Measurements from ENCODE around the gene TMEM100. TPM values are rescaled to one million over a fixed set of nuclear protein-coding genes. Genes with fewer than 3 reads are reported as not detected.
"Not testable (repeated sequence)": the region's sequence is repeated elsewhere in the genome, so short reads cannot be mapped to it uniquely, and the experiment has no call there.

The TMEM100 gene
- polyA plus RNA-seq, 3 donors = 63.5 to 68.9 (median 65.0) TPM

DNA sequence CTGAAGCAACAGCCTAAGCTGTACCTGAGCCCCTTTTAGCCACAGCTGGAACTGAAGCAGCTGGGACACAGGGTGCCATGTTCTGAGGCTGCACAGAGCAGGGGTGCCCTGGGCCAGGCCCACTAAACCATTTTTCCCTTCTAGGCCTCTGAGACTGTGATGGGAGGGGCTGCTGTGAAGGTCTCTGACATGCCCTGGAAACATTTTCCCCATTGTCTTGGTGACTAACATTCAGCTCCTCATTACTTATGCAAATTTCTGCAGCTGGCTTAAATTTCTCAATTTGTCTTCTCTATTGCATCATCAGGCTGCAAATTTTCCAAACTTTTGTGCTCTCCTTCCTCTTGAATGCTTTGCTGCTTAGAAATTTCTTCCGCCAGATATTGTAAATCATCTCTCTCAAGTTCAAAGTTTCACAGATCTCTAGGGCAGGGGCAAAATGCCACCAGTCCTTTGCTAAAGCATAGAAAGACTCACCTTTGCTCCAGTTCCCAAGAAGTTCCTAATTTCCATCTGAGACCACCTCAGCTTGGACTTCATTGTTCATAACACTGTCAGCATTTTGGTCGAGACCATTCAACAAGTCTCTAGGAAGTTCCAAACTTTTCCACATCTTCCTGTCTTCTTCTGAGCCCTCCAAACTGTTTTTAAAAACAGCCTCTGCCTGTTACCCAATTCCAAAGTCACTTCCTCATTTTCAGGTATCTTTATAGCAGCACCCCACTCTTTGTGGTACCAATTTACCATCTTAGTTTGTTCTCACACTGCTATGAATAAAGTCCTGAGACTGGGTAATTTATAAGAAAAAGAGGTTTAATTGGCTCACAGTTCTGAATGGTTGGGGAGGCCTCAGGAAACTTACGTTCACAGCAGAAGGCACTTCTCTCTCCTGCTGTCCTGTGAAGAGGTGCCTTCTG lies 49.8 kb downstream of the TMEM100 start:
- DNase-seq (ENCODE audit: extremely low read depth in 1 of 11, low read depth in 9 of 11, low spot score in 4 of 11) = no peak

- not testable (repeated sequence) for DNase-seq (ENCODE audit: extremely low read depth in 1 of 11, low read depth in 9 of 11, low spot score in 4 of 11)
Measured at GRCh38 chr17:55672010-55672409, 50.7 kb downstream of the TMEM100 start.

Other genes starting within 250 kb of the TMEM100 start
- under 1 TPM in 1 of 3 donors, not detected in 2; 0.14 TPM for gene SMIM36, start 211.4 kb downstream of the TMEM100 start, polyA plus RNA-seq (ENCODE audit: insufficient read length in 3 of 3)
- 10 to 100 TPM; 29.2 to 34.6 (median 32.8) TPM for gene PCTP, start 28.2 kb upstream of the TMEM100 start, polyA plus RNA-seq (ENCODE audit: insufficient read length in 3 of 3)

Data from renal cortex interstitium (tissue), 11 donors.